Activated CD8-positive, alpha-beta T cell treated with anti-CD3 and anti-CD28 coated beads for 36 hours (primary cell): ENCODE data around the gene CDC34. TPM values are rescaled to one million over a fixed set of nuclear protein-coding genes. Genes with fewer than 3 reads are reported as not detected.

Experiments used
- ATAC-seq: fragments of 200-7000 bp; cut with Tn5 transposase; one replicate; pipeline ENCODE4 v1.10.0; 2021; ENCODE audit warnings: mild to moderate bottlenecking, moderate library complexity
- CTCF ChIA-PET: fragments of 350-600 bp; sonication (Branson Sonifier 250); formaldehyde crosslinking; loops from one replicate; lab custom pipeline; 2021; ENCODE audit warnings: antibody characterized with exemption; lab: Charles Lee
- POLR2A ChIA-PET: fragments of 350-600 bp; sonication (Branson Sonifier 250); formaldehyde crosslinking; loops from one replicate; lab custom pipeline; 2021; ENCODE audit warnings: antibody characterized with exemption; lab: Charles Lee
- DNase-seq: peaks from one replicate; pipeline ENCODE4 v3.0.0-alpha.2; 2020
- H3K27ac Mint-ChIP-seq: one replicate; pipeline ENCODE4 v1.8.0; 2021; ENCODE audit warnings: mild to moderate bottlenecking, mixed read lengths
- H3K27me3 Mint-ChIP-seq: one replicate; pipeline ENCODE4 v1.8.0; 2021; ENCODE audit warnings: mixed read lengths
- H3K36me3 Mint-ChIP-seq: one replicate; pipeline ENCODE4 v1.8.0; 2021; ENCODE audit warnings: low read depth, mixed read lengths
- H3K4me1 Mint-ChIP-seq: one replicate; pipeline ENCODE4 v1.8.0; 2021; ENCODE audit warnings: low read depth, mixed read lengths
- H3K4me3 Mint-ChIP-seq: one replicate; pipeline ENCODE4 v1.8.0; 2021; ENCODE audit warnings: mild to moderate bottlenecking, moderate library complexity, mixed read lengths
- H3K9me3 Mint-ChIP-seq: one replicate; pipeline ENCODE4 v1.8.0; 2021; ENCODE audit warnings: mixed read lengths
- CTCF ChIP-seq: fragments of 200-600 bp; IDR thresholded peaks from one replicate; pipeline ENCODE4 v1.8.0; 2022; ENCODE audit warnings: antibody characterized with exemption, mild to moderate bottlenecking
- intact Hi-C: fragments of 100-400 bp; cut with micrococcal nuclease; formaldehyde crosslinking; loops from one replicate; pipeline ENCODE4 v1.10.0; 2022
- total RNA-seq, 2 experiments: library from RNA; stranded (reverse); gene quantifications; one replicate each; pipeline ENCODE4 v1.2.3, GENCODE V29; 2021

Gene CDC34
- total RNA-seq, 2 experiments from 2014 or later: 38.1 to 43.7 TPM

DNA sequence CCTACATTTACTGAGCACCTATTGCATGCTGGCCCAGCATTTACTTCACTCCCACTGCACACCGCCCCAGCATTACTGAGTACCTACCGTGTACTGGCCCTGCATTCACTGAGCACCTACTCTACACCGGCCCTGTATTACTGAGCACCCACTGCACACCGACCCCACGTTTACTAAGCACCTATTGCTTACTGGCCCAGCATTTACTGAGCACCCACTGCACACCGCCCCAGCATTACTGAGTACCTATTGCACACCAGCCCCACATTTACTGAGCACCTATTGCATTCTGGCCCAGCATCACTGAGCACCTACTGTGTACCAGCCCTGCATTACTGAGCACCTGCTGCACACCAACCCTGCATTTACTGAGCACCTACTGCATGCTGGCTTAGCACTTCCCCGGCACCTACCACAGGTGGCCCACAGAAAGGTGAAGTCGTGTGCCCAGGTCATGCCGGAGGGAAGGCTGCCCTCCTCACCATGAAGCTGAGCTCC lies 17.3 kb upstream of the CDC34 start:
- H3K9me3 Mint-ChIP-seq: no peaks in the 10 kb centered on the region
- intact Hi-C loops: no loop called here
- H3K27me3 Mint-ChIP-seq: no peaks in the 10 kb centered on the region
- POLR2A ChIA-PET: no interaction called here
- no peak for ATAC-seq
- CTCF ChIA-PET: no interaction called here
- DNase-seq: no peak
- H3K4me3 Mint-ChIP-seq: no peak overlapping the region
- no peaks in the 10 kb centered on the region for H3K36me3 Mint-ChIP-seq
- no peak for TF ChIP-seq CTCF
- H3K27ac Mint-ChIP-seq: no peak overlapping the region
- peaks cover 23% of the 10 kb centered on the region for H3K4me1 Mint-ChIP-seq

- CTCF ChIA-PET: interaction anchor here (5.0 kb wide), 1 partner anchor 14 kb away, joined by 24 read pairs; the partner anchor contains the start of gene CDC34
- DNase-seq (no peak), ATAC-seq (peak; percentile 21)
- no peak overlapping the region for H3K27ac Mint-ChIP-seq
- intact Hi-C loops: no loop called here
- peaks cover 5% of the 10 kb centered on the region for H3K4me1 Mint-ChIP-seq
- TF ChIP-seq CTCF: no peak
- no peaks in the 10 kb centered on the region for H3K9me3 Mint-ChIP-seq
- H3K36me3 Mint-ChIP-seq: no peaks in the 10 kb centered on the region
- no peak overlapping the region for H3K4me3 Mint-ChIP-seq
- POLR2A ChIA-PET: no interaction called here
- no peaks in the 10 kb centered on the region for H3K27me3 Mint-ChIP-seq
Measured at GRCh38 chr19:517721-518597, 13.6 kb upstream of the CDC34 start.

DNA sequence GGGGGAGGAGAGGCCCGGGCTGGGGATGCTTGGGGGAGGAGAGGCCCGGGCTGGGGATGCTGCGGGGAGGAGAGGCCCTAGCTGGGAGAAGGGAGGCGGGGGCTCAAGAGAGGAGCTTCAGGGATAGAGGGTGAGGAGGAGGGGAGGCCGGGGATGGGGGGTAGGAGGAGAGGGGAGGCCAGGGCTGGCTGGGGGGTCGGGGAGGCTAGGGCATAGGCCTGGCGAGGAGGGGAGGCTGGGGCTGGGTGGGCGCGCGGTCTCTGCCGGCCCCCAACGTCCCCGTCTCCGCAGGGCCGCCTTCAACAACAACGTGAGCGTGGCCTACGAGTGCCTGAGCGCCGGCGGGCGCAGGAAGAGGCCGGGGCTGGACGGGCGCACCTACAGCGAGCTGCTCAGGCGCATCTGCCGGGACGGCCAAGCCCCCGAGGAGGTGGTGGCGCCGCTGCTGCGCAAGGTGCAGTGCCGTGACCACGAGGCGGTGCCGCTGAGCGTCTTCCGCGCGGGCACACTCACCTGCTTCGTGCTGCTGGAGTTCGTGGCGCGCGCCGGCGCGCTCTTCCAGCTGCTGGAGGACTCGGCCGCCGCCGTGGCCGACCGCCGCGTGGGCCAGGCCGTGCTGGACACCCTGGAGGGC lies 12.8 kb upstream of the CDC34 start:
- ATAC-seq (peak; percentile 92), DNase-seq (peak; percentile 72)
- ChIA-PET POLR2A (interaction anchor here (1.0 kb wide), 1 partner anchor 14 kb away, joined by 3 read pairs; no protein-coding TSS in a partner anchor), CTCF (interaction anchor here (5.0 kb wide), 1 partner anchor 13 kb away, joined by 24 read pairs; the partner anchor contains the start of gene CDC34)
- peaks cover 5% of the 10 kb centered on the region for H3K4me1 Mint-ChIP-seq
- peak; percentile 23 for TF ChIP-seq CTCF
- no peaks in the 10 kb centered on the region for H3K9me3 Mint-ChIP-seq
- intact Hi-C loops: no loop called here
- H3K4me3 Mint-ChIP-seq: no peak overlapping the region
- no peaks in the 10 kb centered on the region for H3K27me3 Mint-ChIP-seq
- H3K36me3 Mint-ChIP-seq: no peaks in the 10 kb centered on the region
- H3K27ac Mint-ChIP-seq: no peak overlapping the region

- Mint-ChIP-seq H3K27me3 (no peaks in the 10 kb centered on the region), H3K4me1 (peaks cover 5% of the 10 kb centered on the region), H3K4me3 (no peak overlapping the region), H3K9me3 (no peaks in the 10 kb centered on the region), H3K27ac (no peak overlapping the region), H3K36me3 (no peaks in the 10 kb centered on the region)
- POLR2A ChIA-PET: interaction anchor here (1.0 kb wide), 1 partner anchor 13 kb away, joined by 3 read pairs; no protein-coding TSS in a partner anchor
- DNase-seq: no peak
- intact Hi-C loops: no loop called here
- CTCF ChIA-PET: interaction anchor here (5.0 kb wide), 1 partner anchor 12 kb away, joined by 24 read pairs; the partner anchor contains the start of gene CDC34
- no peak for ATAC-seq
- TF ChIP-seq CTCF: no peak
Measured at GRCh38 chr19:519449-519865, 12.1 kb upstream of the CDC34 start.
